ENCODE results near the gene WNT3A.

- TF ChIP-seq, protein P1, sequence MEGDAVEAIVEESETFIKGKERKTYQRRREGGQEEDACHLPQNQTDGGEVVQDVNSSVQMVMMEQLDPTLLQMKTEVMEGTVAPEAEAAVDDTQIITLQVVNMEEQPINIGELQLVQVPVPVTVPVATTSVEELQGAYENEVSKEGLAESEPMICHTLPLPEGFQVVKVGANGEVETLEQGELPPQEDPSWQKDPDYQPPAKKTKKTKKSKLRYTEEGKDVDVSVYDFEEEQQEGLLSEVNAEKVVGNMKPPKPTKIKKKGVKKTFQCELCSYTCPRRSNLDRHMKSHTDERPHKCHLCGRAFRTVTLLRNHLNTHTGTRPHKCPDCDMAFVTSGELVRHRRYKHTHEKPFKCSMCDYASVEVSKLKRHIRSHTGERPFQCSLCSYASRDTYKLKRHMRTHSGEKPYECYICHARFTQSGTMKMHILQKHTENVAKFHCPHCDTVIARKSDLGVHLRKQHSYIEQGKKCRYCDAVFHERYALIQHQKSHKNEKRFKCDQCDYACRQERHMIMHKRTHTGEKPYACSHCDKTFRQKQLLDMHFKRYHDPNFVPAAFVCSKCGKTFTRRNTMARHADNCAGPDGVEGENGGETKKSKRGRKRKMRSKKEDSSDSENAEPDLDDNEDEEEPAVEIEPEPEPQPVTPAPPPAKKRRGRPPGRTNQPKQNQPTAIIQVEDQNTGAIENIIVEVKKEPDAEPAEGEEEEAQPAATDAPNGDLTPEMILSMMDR (IDR thresholded peaks at IDR 0.05), result no peak
- no peak for TF ChIP-seq POLR2A (IDR thresholded peaks at IDR 0.05)
These were observed 26.6 kb downstream of the WNT3A start for GRCh38 chr1:228033376-228033775.

Data from vagina (tissue), 2 donors.